22Rv1 (cell line): ENCODE data around the gene KIAA0753.

ENCODE experiments used
- CTCF ChIP-seq: fragments of 450-650 bp; IDR thresholded peaks from 2 replicates; pipeline ENCODE4 v1.5.1; 2017; ENCODE audit warnings: mild to moderate bottlenecking
- ZFX ChIP-seq: fragments of 450-650 bp; IDR thresholded peaks from 2 replicates; pipeline ENCODE4 v1.6.1; 2017; ENCODE audit warnings: antibody characterized with exemption, borderline replicate concordance

- TF ChIP-seq CTCF, result no peak
- TF ChIP-seq ZFX, result no peak
Observed at GRCh38 chr17:6532441-6532885, 108.0 kb downstream of the KIAA0753 start.
